Ascending aorta (tissue), 2 donors: ENCODE results near the gene SSH2. TPM values are rescaled to one million over a fixed set of nuclear protein-coding genes. Genes with fewer than 3 reads are reported as not detected.

Experiments used
- DNase-seq, 2 donors: peaks; one replicate each; pipeline ENCODE4 v3.0.0-alpha.2; 2019; ENCODE audit warnings: low spot score in 2 of 2
- H3K27ac ChIP-seq, 2 donors: fragments of 200-600 bp; sonication (generic); one replicate each; pipeline ENCODE4 v1.5.1; 2016 to 2017; ENCODE audit warnings: mild to moderate bottlenecking in 1 of 2
- H3K27me3 ChIP-seq: fragments of 200-600 bp; sonication (generic); one replicate; pipeline ENCODE4 v1.5.1; 2017
- H3K36me3 ChIP-seq, 2 donors: fragments of 200-600 bp; sonication (generic); one replicate each; pipeline ENCODE4 v1.5.1; 2016
- H3K4me1 ChIP-seq, 2 donors: fragments of 200-600 bp; sonication (generic); one replicate each; pipeline ENCODE4 v1.5.1; 2016 to 2017; ENCODE audit warnings: mild to moderate bottlenecking in 1 of 2
- H3K4me3 ChIP-seq, 2 donors: fragments of 200-600 bp; sonication (generic); one replicate each; pipeline ENCODE4 v1.5.1; 2016 to 2017; ENCODE audit warnings: mild to moderate bottlenecking in 1 of 2
- H3K9me3 ChIP-seq, 2 donors: fragments of 200-600 bp; sonication (generic); one replicate each; pipeline ENCODE4 v1.5.1; 2016
- CTCF ChIP-seq, 3 experiments: fragments of 200-600 bp in 2 of 3; fragments of 450-650 bp in 1 of 3; sonication (generic) in 2 of 3; IDR thresholded peaks; one replicate each; pipeline ENCODE4 v1.5.1; 2016 to 2019; ENCODE audit warnings: antibody characterized with exemption in 3 of 3, mild to moderate bottlenecking in 1 of 3, moderate library complexity in 1 of 3
- intact Hi-C: fragments of 100-400 bp; cut with DNase I; formaldehyde crosslinking; loops from one replicate; pipeline ENCODE4 v1.15.1; 2023
- total RNA-seq: library from RNA; depleted of rRNA; stranded (reverse); fragments of >200 nt; gene quantifications from one replicate; pipeline ENCODE4 v1.1.0, GENCODE V29; 2016

Gene SSH2
- total RNA-seq, 1 donor from 2014 or later: 7.9 TPM

GRCh38 chr17:29697371-29697770 lies 232.7 kb downstream of the SSH2 start:
- Histone ChIP-seq H3K27me3 (no peaks in the 10 kb centered on the region), H3K27ac (no peak overlapping the region), H3K9me3 (no peaks in the 10 kb centered on the region), H3K4me3 (no peak overlapping the region), H3K36me3 (peaks cover 9 to 14% of the 10 kb centered on the region in 2 donors), H3K4me1 (no peaks in the 10 kb centered on the region)
- intact Hi-C loops: no loop called here
- DNase-seq: no peak
- no peak for TF ChIP-seq CTCF (IDR thresholded peaks at IDR 0.05)

- no peaks in the 10 kb centered on the region for H3K9me3 ChIP-seq
- H3K27me3 ChIP-seq: no peaks in the 10 kb centered on the region
- no peak overlapping the region for H3K4me3 ChIP-seq
- H3K27ac ChIP-seq: no peak overlapping the region
- intact Hi-C loops: no loop called here
- no peak for DNase-seq
- no peak for TF ChIP-seq CTCF (IDR thresholded peaks at IDR 0.05)
- H3K36me3 ChIP-seq: peaks cover 0 to 7% of the 10 kb centered on the region in 2 donors
- no peaks in the 10 kb centered on the region for H3K4me1 ChIP-seq
Measured at GRCh38 chr17:29694918-29695563, 235.0 kb downstream of the SSH2 start.

- intact Hi-C loops: no loop called here
- Histone ChIP-seq H3K27me3 (no peaks in the 10 kb centered on the region), H3K4me1 (no peaks in the 10 kb centered on the region), H3K36me3 (peaks cover 0 to 7% of the 10 kb centered on the region in 2 donors), H3K27ac (no peak overlapping the region), H3K9me3 (no peaks in the 10 kb centered on the region), H3K4me3 (no peak overlapping the region)
- no peak for TF ChIP-seq CTCF (IDR thresholded peaks at IDR 0.05)
- no peak for DNase-seq
Measured at GRCh38 chr17:29693751-29694150, 236.3 kb downstream of the SSH2 start.

GRCh38 chr17:29687596-29687995 lies 242.4 kb downstream of the SSH2 start:
- peaks cover 0 to 4% of the 10 kb centered on the region in 2 donors for H3K4me1 ChIP-seq
- no peaks in the 10 kb centered on the region for H3K36me3 ChIP-seq
- no peak for TF ChIP-seq CTCF (IDR thresholded peaks at IDR 0.05)
- intact Hi-C loops: no loop called here
- no peaks in the 10 kb centered on the region for H3K9me3 ChIP-seq
- no peak overlapping the region for H3K4me3 ChIP-seq
- DNase-seq: no peak
- H3K27me3 ChIP-seq: no peaks in the 10 kb centered on the region
- H3K27ac ChIP-seq: peak overlapping the region; percentile 32 to 41

- H3K27ac ChIP-seq: peak overlapping the region; percentile 32 to 41
- peaks cover 0 to 4% of the 10 kb centered on the region in 2 donors for H3K4me1 ChIP-seq
- TF ChIP-seq CTCF (IDR thresholded peaks at IDR 0.05): no peak
- intact Hi-C loops: no loop called here
- no peak overlapping the region for H3K4me3 ChIP-seq
- H3K9me3 ChIP-seq: no peaks in the 10 kb centered on the region
- no peaks in the 10 kb centered on the region for H3K36me3 ChIP-seq
- no peak for DNase-seq
- no peaks in the 10 kb centered on the region for H3K27me3 ChIP-seq
Measured at GRCh38 chr17:29686993-29687590, 242.9 kb downstream of the SSH2 start.
